ENCODE results near the gene CEP164. TPM values are rescaled to one million over a fixed set of nuclear protein-coding genes. Genes with fewer than 3 reads are reported as not detected.
"Not testable (repeated sequence)": the region's sequence is repeated elsewhere in the genome, so short reads cannot be mapped to it uniquely, and the experiment has no call there.

CEP164 gene
- total RNA-seq, 3 donors from 2014 or later, result 35.7 to 44.0 (median 36.5) TPM

DNA sequence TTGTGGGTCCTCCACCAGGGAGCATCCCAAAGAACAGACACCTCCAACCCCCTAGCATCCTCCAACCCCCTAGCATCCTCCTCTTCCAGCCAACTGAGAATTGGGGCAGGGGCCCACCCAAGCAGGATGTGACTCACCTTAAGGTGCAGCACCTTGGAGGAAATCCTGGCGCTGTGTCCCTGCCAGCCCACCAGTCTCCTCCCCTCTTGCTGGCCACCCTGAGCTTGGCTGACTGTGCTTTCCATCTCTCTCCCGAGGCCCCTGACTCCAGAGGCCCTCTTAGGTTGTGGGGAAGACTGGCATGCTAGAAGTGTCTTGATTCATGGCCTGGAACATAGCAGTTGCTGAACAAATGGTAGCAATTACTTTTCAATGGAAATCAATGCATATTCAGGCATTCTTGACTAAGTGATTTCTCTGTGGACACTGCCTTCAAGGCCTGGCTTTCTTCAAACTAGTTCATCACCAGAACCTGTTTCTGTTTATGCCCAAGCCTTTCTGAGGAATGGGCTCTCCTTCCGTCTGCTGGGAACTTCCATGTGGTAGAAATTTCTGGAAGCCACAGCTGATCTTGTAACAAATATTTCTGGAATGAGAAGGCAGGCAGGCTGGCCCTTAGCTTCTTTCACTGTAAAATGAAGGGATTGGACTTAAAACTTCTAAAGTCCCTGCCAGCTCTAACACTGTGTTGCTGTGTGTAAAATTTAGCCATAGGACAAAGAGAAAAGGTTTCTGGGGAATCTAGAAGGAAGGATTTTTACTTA is 60.5 kb downstream of the CEP164 start:
- no peak for ATAC-seq
- no peak for DNase-seq
- Mint-ChIP-seq H3K4me1 (ENCODE audit: low read depth) (no peaks in the 10 kb centered on the region), H3K27me3 (ENCODE audit: low read depth) (no peaks in the 10 kb centered on the region), H3K4me3 (no peak overlapping the region), H3K9me3 (no peaks in the 10 kb centered on the region), H3K36me3 (ENCODE audit: insufficient read depth) (peaks cover 46% of the 10 kb centered on the region)

DNA sequence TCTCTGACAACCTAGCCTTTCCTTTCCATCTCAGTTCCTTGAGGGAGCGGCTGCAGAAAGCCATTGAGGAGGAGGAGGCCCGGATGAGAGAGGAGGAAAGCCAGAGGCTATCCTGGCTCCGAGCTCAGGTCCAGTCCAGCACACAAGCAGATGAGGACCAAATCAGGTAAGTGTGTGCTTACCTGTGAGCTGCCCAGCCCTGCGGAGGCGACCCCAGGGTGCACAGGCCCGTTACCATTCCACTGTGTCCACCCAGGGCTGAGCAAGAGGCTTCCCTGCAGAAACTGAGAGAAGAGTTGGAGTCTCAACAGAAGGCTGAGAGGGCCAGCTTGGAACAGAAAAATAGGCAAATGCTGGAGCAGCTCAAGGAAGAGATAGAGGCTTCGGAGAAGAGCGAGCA is 63.1 kb downstream of the CEP164 start:
- no peak overlapping the region for H3K4me3 Mint-ChIP-seq
- H3K27me3 Mint-ChIP-seq (ENCODE audit: low read depth), result no peaks in the 10 kb centered on the region
- no peaks in the 10 kb centered on the region for H3K4me1 Mint-ChIP-seq (ENCODE audit: low read depth)
- H3K9me3 Mint-ChIP-seq, result no peaks in the 10 kb centered on the region
- H3K36me3 Mint-ChIP-seq (ENCODE audit: insufficient read depth), result peaks cover 44% of the 10 kb centered on the region
- ATAC-seq, result no peak
- no peak for DNase-seq

DNA sequence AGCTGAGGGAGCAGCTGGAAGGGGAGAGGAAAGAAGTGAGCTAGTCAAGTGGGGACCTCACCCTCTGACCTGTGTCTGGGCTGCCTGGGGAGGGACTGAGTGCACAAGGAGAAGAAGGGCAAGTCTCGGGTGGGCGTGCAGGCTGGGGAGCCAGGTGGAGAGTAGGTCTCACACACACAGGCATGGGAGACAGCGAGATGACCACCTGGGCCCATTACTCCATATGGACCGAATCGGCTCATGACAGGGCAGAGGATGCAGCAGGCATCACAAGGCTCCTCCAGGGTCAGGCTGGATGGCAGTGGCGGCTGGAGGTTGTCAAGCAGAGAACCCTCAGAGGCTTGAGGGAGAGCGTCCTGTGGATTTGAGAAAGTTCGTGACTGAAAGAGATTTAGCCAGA is 63.5 kb downstream of the CEP164 start:
- ATAC-seq (no peak), DNase-seq (no peak)
- Mint-ChIP-seq H3K4me1 (ENCODE audit: low read depth) (no peaks in the 10 kb centered on the region), H3K9me3 (no peaks in the 10 kb centered on the region), H3K27me3 (ENCODE audit: low read depth) (no peaks in the 10 kb centered on the region), H3K36me3 (ENCODE audit: insufficient read depth) (peaks cover 45% of the 10 kb centered on the region), H3K4me3 (no peak overlapping the region)

DNA sequence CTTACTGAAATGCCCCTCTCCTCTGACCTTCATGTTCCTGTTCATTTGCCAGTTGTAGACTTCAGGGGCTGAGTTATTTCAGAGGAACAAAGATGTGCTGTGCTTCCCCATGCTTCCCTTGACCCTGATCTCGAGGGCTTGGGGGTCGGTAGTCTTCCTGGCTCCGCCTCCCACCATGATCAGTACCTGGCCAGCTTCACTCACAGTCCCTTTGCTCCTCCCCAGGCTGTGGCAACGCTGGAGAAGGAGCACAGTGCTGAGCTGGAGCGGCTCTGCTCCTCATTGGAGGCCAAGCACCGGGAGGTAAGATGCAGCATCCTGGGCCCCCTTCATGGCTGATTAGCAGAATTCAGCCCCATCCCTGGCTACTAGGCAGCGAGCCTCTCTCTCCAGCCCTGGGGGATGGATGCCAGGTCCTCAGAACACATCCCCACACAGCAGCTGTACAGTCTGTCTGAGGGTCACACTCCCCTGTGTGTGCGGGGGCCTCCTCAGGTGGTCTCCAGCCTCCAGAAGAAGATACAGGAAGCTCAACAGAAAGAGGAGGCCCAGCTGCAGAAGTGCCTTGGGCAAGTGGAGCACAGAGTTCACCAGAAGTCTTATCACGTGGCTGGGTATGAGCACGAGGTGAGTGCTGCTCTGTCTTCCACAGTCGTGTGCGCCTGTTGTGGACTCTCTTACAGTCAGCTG is 64.5 kb downstream of the CEP164 start:
- no peaks in the 10 kb centered on the region for H3K27me3 Mint-ChIP-seq (ENCODE audit: low read depth)
- H3K4me1 Mint-ChIP-seq (ENCODE audit: low read depth), result no peaks in the 10 kb centered on the region
- DNase-seq (no peak), ATAC-seq (no peak)
- H3K9me3 Mint-ChIP-seq, result no peaks in the 10 kb centered on the region
- H3K4me3 Mint-ChIP-seq, result no peak overlapping the region
- H3K36me3 Mint-ChIP-seq (ENCODE audit: insufficient read depth), result peaks cover 49% of the 10 kb centered on the region

DNA sequence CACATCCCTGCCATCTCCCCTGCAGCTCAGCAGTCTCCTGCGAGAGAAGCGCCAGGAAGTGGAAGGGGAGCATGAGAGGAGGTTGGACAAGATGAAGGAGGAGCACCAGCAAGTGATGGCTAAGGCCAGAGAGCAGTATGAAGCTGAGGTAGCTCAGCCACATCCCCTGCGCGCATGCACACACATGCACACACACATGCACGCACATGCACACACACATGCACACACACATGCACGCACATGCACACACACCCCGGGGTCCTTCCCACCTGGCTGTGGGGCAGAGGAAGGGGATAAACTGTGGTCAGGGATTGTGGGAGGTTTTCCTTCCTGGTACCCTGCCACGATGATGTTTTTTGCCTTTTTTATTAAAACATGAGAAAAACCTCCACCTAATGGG is 65.3 kb downstream of the CEP164 start:
- H3K4me1 Mint-ChIP-seq (ENCODE audit: low read depth), result no peaks in the 10 kb centered on the region
- H3K4me3 Mint-ChIP-seq, result no peak overlapping the region
- H3K36me3 Mint-ChIP-seq (ENCODE audit: insufficient read depth), result peaks cover 56% of the 10 kb centered on the region
- no peak for ATAC-seq
- H3K27me3 Mint-ChIP-seq (ENCODE audit: low read depth), result no peaks in the 10 kb centered on the region
- DNase-seq, result no peak
- no peaks in the 10 kb centered on the region for H3K9me3 Mint-ChIP-seq

DNA sequence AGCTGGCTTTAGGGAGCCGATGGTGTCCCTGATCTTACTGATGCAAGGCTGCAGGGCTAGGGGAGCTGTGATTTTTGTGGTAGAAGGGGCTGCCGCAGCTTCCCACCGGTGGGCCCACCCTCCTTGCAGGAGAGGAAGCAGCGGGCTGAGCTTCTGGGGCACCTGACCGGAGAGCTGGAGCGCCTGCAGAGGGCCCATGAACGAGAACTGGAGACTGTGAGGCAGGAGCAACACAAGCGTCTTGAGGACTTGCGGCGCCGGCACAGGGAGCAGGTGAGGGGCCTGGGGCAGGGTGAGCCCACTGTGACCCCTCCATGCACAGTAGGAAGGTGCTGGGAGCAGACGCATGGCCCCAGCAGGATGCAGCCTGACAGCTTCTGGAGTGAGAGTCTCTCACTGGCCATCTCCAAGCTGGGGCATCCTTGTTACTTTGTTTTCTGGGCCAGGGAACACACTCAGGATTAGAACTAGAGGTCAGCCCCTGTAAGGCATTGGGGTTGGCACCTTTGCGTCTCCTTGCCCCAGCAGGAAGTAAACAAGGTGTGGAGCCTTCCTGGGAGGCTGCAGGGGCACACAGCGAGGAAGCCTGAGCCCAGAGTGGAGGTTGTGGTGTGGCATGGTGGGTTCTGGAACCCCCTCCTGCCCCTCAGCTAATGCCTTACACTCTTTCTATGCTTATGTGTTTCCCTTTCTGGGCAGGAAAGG is 66.7 kb downstream of the CEP164 start:
- H3K27me3 Mint-ChIP-seq (ENCODE audit: low read depth), result no peaks in the 10 kb centered on the region
- H3K36me3 Mint-ChIP-seq (ENCODE audit: insufficient read depth), result peaks cover 59% of the 10 kb centered on the region
- ATAC-seq, result no peak
- DNase-seq, result no peak
- H3K9me3 Mint-ChIP-seq, result no peaks in the 10 kb centered on the region
- no peaks in the 10 kb centered on the region for H3K4me1 Mint-ChIP-seq (ENCODE audit: low read depth)
- H3K4me3 Mint-ChIP-seq, result no peak overlapping the region

DNA sequence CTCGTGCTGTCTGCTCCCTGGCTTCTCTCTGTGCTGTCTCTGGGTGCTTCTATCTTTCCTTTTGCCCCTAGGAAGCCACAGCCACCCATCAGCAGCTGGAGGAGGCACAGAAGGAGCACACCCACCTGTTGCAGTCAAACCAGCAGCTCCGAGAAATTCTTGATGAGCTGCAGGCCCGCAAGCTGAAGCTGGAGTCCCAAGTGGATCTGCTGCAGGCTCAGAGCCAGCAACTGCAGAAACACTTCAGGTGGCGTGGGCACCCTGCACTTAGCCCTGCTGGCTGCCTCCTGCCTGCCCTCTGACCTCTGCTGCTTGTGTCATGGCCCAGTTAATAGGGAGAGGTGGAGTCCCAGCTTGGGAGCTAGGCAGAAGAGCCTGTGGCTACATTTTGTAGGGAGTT is 67.8 kb downstream of the CEP164 start:
- DNase-seq (no peak), ATAC-seq (no peak)
- Mint-ChIP-seq H3K9me3 (no peaks in the 10 kb centered on the region), H3K4me1 (ENCODE audit: low read depth) (peaks cover 2% of the 10 kb centered on the region), H3K27me3 (ENCODE audit: low read depth) (no peaks in the 10 kb centered on the region), H3K4me3 (no peak overlapping the region), H3K36me3 (ENCODE audit: insufficient read depth) (peaks cover 64% of the 10 kb centered on the region)

DNA sequence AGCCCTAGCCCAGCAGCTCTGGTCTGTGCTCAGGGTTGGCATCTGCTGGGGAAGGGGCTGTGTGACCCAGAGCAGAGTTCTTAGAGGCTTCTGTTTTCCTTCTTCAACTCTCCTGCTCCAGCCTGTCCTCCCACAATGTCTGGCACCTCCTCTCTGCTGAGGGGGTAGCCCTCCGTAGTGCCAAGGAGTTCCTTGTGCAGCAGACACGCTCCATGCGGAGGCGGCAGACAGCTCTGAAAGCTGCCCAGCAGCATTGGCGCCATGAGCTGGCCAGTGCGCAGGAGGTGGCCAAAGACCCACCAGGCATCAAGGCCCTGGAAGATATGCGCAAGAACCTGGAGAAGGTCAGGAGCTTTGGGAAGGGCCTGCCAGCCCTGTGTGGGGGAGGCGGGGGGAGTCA is 69.3 kb downstream of the CEP164 start:
- no peak for DNase-seq
- no peak for ATAC-seq
- peaks cover 2% of the 10 kb centered on the region for H3K4me1 Mint-ChIP-seq (ENCODE audit: low read depth)
- H3K27me3 Mint-ChIP-seq (ENCODE audit: low read depth), result no peaks in the 10 kb centered on the region
- H3K9me3 Mint-ChIP-seq, result no peaks in the 10 kb centered on the region
- H3K4me3 Mint-ChIP-seq, result no peak overlapping the region
- peaks cover 64% of the 10 kb centered on the region for H3K36me3 Mint-ChIP-seq (ENCODE audit: insufficient read depth)

DNA sequence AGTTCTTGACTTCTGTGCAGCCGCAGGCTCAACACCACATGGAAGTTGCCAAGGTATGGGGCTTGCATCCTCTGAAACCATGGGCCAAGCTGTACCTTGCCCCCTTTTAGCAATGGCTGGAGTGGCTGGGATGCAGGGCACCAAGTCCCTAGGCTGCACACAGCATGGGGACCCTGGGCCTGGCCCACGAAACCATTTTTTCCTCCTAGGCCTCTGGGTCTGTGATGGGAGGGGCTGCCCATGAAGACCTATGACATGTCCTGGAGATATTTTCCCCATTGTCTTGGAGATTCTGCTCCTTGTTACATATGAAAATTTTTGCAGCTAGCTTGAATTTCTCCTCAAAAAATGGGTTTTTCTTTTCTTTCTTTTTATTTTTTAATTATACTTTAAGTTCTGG is 71.0 kb downstream of the CEP164 start:
- not testable (repeated sequence) for H3K4me1 Mint-ChIP-seq (ENCODE audit: low read depth); H3K9me3 Mint-ChIP-seq; H3K27me3 Mint-ChIP-seq (ENCODE audit: low read depth); H3K4me3 Mint-ChIP-seq; ATAC-seq; DNase-seq
- peaks cover 70% of the 10 kb centered on the region for H3K36me3 Mint-ChIP-seq (ENCODE audit: insufficient read depth)

DNA sequence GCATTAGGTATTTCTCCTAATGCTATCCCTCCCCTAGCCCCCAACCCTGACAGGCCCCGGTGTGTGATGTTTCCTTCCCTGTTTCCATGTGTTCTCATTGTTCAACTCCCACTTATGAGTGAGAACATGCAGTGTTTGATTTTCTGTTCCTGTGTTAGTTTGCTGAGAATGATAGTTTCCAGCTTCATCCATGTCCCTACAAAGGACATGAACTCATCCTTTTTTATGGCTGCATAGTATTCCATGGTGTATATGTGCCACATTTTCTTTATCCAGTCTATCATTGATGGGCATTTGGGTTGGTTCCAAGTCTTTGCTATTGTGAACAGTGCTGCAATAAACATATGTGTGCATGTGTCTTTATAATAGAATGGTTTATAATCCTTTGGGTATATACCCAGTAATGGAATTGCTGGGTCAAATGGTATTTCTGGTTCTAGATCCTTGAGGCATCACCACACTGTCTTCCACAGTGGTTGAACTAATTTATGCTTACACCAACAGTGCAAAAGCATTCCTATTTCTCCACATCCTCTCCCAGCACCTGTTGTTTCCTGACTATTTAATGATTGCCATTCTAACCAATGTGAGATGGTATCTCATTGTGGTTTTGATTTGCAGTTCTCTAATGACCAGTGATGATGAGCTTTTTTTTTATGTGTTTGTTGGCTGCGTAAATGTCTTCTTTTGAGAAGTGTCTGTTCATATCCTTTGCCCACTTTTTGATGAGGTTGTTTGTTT is 71.6 kb downstream of the CEP164 start:
- peaks cover 73% of the 10 kb centered on the region for H3K36me3 Mint-ChIP-seq (ENCODE audit: insufficient read depth)

DNA sequence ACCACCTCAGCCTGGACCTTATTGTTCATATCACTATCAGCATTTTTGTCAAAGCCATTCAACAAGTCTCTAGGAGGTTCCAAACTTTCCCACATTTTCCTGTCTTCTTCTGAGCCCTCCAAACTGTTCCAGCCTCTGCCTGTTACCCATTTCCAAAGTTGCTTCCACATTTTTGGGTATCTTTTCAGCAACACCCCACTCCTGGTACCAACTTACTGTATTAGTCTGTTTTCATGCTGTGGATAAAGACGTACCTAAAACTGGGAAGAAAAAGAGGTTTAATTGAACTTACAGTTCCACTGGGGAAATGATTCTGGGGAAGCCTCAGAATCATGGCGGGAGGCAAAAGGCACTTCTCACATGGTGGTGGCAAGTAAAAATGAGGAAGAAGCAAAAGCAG is 78.2 kb downstream of the CEP164 start:
- DNase-seq; H3K4me1 Mint-ChIP-seq (ENCODE audit: low read depth); ATAC-seq; H3K4me3 Mint-ChIP-seq; H3K27me3 Mint-ChIP-seq (ENCODE audit: low read depth): not testable (repeated sequence)
- peaks cover 72% of the 10 kb centered on the region for H3K36me3 Mint-ChIP-seq (ENCODE audit: insufficient read depth)
- peaks cover 12% of the 10 kb centered on the region for H3K9me3 Mint-ChIP-seq

More for the DNA sequence above, 71.6 kb downstream of the CEP164 start:
- H3K9me3 Mint-ChIP-seq; H3K4me1 Mint-ChIP-seq (ENCODE audit: low read depth); H3K4me3 Mint-ChIP-seq; DNase-seq; ATAC-seq; H3K27me3 Mint-ChIP-seq (ENCODE audit: low read depth): not testable (repeated sequence)

DNA sequence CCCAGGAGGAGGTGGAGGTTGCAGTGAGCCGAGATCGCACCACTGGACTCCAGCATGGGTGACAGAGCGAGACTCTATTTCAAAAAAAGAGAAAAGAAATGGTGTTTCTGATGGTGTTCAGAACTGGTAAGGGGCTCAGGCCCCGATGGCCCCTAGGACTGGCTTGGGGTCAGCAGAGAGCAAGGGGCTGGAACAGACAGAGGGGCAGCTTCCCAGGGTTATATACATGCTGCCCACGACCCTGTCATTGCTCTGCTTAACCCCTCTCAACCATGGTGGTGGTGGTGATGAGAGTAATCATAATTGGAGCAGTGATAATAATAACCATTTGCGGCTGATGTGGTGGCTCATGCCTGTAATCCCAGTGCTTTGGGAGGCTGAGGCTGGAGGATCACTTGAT is 79.4 kb downstream of the CEP164 start:
- Mint-ChIP-seq H3K4me1 (ENCODE audit: low read depth) (no peaks in the 10 kb centered on the region), H3K4me3 (no peak overlapping the region), H3K27me3 (ENCODE audit: low read depth) (no peaks in the 10 kb centered on the region), H3K36me3 (ENCODE audit: insufficient read depth) (peaks cover 69% of the 10 kb centered on the region), H3K9me3 (peaks cover 12% of the 10 kb centered on the region)
- no peak for DNase-seq
- ATAC-seq, result no peak

DNA sequence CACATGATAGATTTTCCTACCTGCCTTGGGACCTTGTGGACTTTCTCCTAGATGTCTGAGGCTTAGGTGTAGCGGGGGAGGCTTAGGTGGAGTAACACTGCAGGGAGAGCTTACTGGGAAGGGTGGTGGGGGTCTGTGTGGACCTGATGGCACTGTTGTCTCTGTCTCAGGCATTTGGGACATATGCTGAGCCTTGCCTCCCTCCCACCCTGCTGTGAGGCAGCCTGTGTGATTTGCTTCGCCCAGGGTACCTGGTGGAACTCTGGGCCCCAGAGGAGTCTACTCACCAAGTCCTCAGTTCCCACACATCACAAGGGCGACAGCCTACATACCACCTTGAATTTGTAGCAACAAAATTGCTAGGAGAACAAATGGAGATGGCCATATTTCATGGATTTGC is 80.7 kb downstream of the CEP164 start:
- Mint-ChIP-seq H3K4me3 (no peak overlapping the region), H3K27me3 (ENCODE audit: low read depth) (no peaks in the 10 kb centered on the region), H3K36me3 (ENCODE audit: insufficient read depth) (peaks cover 67% of the 10 kb centered on the region), H3K9me3 (peaks cover 12% of the 10 kb centered on the region), H3K4me1 (ENCODE audit: low read depth) (no peaks in the 10 kb centered on the region)
- no peak for ATAC-seq
- DNase-seq, result no peak

DNA sequence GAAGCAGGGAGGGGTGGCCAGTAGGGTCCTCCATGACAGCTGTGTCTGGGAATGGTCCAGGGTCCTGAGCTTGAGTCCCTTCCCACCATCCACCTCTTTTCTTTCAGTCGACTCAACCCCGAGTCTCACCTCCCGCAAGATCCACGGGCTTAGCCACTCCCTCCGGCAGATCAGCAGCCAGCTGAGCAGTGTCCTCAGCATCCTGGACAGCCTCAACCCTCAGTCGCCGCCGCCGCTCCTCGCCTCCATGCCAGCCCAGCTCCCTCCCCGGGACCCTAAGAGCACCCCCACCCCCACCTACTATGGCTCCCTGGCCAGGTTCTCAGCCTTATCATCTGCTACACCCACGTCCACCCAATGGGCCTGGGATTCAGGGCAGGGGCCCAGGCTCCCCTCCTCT is 81.9 kb downstream of the CEP164 start:
- no peak for DNase-seq
- peaks cover 57% of the 10 kb centered on the region for H3K36me3 Mint-ChIP-seq (ENCODE audit: insufficient read depth)

More for the DNA sequence above, 81.9 kb downstream of the CEP164 start:
- no peaks in the 10 kb centered on the region for H3K27me3 Mint-ChIP-seq (ENCODE audit: low read depth)
- no peaks in the 10 kb centered on the region for H3K4me1 Mint-ChIP-seq (ENCODE audit: low read depth)
- no peak overlapping the region for H3K4me3 Mint-ChIP-seq
- ATAC-seq, result no peak
- peaks cover 12% of the 10 kb centered on the region for H3K9me3 Mint-ChIP-seq

Data from activated T-cell treated with anti-CD3 and anti-CD28 coated beads, Interleukin-2, amount 50 U/mL, for 4 hours (primary cell).